ENCODE measurements around the gene PCSK4. TPM values are rescaled to one million over a fixed set of nuclear protein-coding genes. Genes with fewer than 3 reads are reported as not detected.

PCSK4 gene
- total RNA-seq, 1 experiment from 2014 or later = 18.6 TPM

- Histone ChIP-seq H3F3A (ENCODE audit: insufficient read depth, low read depth) (peaks cover 7% of the 10 kb centered on the region), H3K4me1 (replicated peaks; ENCODE audit: insufficient read depth) (no peaks in the 10 kb centered on the region), H3K36me3 (ENCODE audit: low read depth) (no peaks in the 10 kb centered on the region), H3K9me2 (ENCODE audit: insufficient read depth) (no peaks in the 10 kb centered on the region), H3K4me3 (no peak within 1 kb of the TSS), H3K9me3 (ENCODE audit: insufficient read depth, low read depth) (no peaks in the 10 kb centered on the region), H3K4me2 (no peak within 1 kb of the TSS), H4K20me1 (ENCODE audit: insufficient read depth) (no peaks in the 10 kb centered on the region), H3K27ac (no peak within 1 kb of the TSS), H2AFZ (no peak within 1 kb of the TSS), H3K27me3 (ENCODE audit: insufficient read depth, low read depth) (no peaks in the 10 kb centered on the region), H3K79me2 (ENCODE audit: low read depth) (no peaks in the 10 kb centered on the region)
- no peak for DNase-seq
- POLR2A ChIA-PET (ENCODE audit: unreplicated experiment) = no interaction called here
- BruUV-seq (replicated peaks) = no TSS peak
- TF ChIP-seq EZH2 (IDR thresholded peaks at IDR 0.05; ENCODE audit: low read depth) = no peak
- no peak for TF ChIP-seq CTCF (conservative IDR thresholded peaks at IDR 0.05)
- intact Hi-C loops (cut with micrococcal nuclease; ENCODE audit: unreplicated experiment) = no loop called here
- CTCF ChIA-PET = no interaction called here
Observed at GRCh38 chr19:1449467-1450442, 40.4 kb downstream of the PCSK4 start, which contains the start of gene APC2. TSS of gene APC2 (plus strand) at chr19:1450121. CDS start at chr19:1453002, 2,881 bp downstream.

- TF ChIP-seq CTCF (conservative IDR thresholded peaks at IDR 0.05) (no peak), EZH2 (IDR thresholded peaks at IDR 0.05; ENCODE audit: low read depth) (no peak)
- no peaks in the 10 kb centered on the region for H3K36me3 ChIP-seq (ENCODE audit: low read depth)
- ChIA-PET CTCF (no interaction called here), POLR2A (ENCODE audit: unreplicated experiment) (no interaction called here)
- intact Hi-C loops (cut with micrococcal nuclease; ENCODE audit: unreplicated experiment) = no loop called here
- no peak overlapping the region for H2AFZ ChIP-seq
- no peaks in the 10 kb centered on the region for H3K79me2 ChIP-seq (ENCODE audit: low read depth)
- no peaks in the 10 kb centered on the region for H3K27me3 ChIP-seq (ENCODE audit: insufficient read depth, low read depth)
- H4K20me1 ChIP-seq (ENCODE audit: insufficient read depth) = no peaks in the 10 kb centered on the region; the same call in 1 of the 2 replicates
- H3F3A ChIP-seq (ENCODE audit: insufficient read depth, low read depth) = peaks cover 20% of the 10 kb centered on the region
- H3K27ac ChIP-seq = no peak overlapping the region
- no peaks in the 10 kb centered on the region for H3K9me2 ChIP-seq (ENCODE audit: insufficient read depth)
- BruUV-seq (replicated peaks) = no TSS peak
- no peak overlapping the region for H3K4me3 ChIP-seq
- no peaks in the 10 kb centered on the region for H3K9me3 ChIP-seq (ENCODE audit: insufficient read depth, low read depth)
- H3K4me1 ChIP-seq (replicated peaks; ENCODE audit: insufficient read depth) = peaks cover 10% of the 10 kb centered on the region; the same call in 1 of the 2 replicates
- no peak overlapping the region for H3K4me2 ChIP-seq
- no peak for DNase-seq
Observed at GRCh38 chr19:1447944-1448343, 42.2 kb downstream of the PCSK4 start.

GRCh38 chr19:1447504-1447903, 42.6 kb downstream of the PCSK4 start:
- Histone ChIP-seq H3K4me1 (replicated peaks; ENCODE audit: insufficient read depth) (peaks cover 10% of the 10 kb centered on the region; the same call in 1 of the 2 replicates), H3K9me3 (ENCODE audit: insufficient read depth, low read depth) (no peaks in the 10 kb centered on the region), H4K20me1 (ENCODE audit: insufficient read depth) (peaks cover 3% of the 10 kb centered on the region; the same call in 1 of the 2 replicates), H3K79me2 (ENCODE audit: low read depth) (no peaks in the 10 kb centered on the region), H3F3A (ENCODE audit: insufficient read depth, low read depth) (peaks cover 25% of the 10 kb centered on the region), H3K4me2 (no peak overlapping the region), H3K27me3 (ENCODE audit: insufficient read depth, low read depth) (no peaks in the 10 kb centered on the region), H3K36me3 (ENCODE audit: low read depth) (no peaks in the 10 kb centered on the region), H3K4me3 (no peak overlapping the region), H3K27ac (no peak overlapping the region), H3K9me2 (ENCODE audit: insufficient read depth) (no peaks in the 10 kb centered on the region), H2AFZ (no peak overlapping the region)
- BruUV-seq (replicated peaks) = no TSS peak
- TF ChIP-seq CTCF (conservative IDR thresholded peaks at IDR 0.05) (no peak), EZH2 (IDR thresholded peaks at IDR 0.05; ENCODE audit: low read depth) (no peak)
- DNase-seq = no peak
- ChIA-PET CTCF (no interaction called here), POLR2A (ENCODE audit: unreplicated experiment) (no interaction called here)
- intact Hi-C loops (cut with micrococcal nuclease; ENCODE audit: unreplicated experiment) = no loop called here
